Cerebellar cortex (tissue), 1 donor: ENCODE measurements around the gene RASSF6.
"Not testable (repeated sequence)": the region's sequence is repeated elsewhere in the genome, so short reads cannot be mapped to it uniquely, and the experiment has no call there.

Experiments used
- DNase-seq: peaks from one replicate; pipeline ENCODE4 v3.0.0-alpha.2; 2015; ENCODE audit warnings: low spot score

Gene RASSF6

GRCh38 chr4:73612032-73612431, 8.2 kb downstream of the RASSF6 start:
- DNase-seq: no peak

- no peak for DNase-seq
Measured at GRCh38 chr4:73609706-73610105, 10.5 kb downstream of the RASSF6 start.

- no peak for DNase-seq
Measured at GRCh38 chr4:73608689-73609594, 11.3 kb downstream of the RASSF6 start.

DNA sequence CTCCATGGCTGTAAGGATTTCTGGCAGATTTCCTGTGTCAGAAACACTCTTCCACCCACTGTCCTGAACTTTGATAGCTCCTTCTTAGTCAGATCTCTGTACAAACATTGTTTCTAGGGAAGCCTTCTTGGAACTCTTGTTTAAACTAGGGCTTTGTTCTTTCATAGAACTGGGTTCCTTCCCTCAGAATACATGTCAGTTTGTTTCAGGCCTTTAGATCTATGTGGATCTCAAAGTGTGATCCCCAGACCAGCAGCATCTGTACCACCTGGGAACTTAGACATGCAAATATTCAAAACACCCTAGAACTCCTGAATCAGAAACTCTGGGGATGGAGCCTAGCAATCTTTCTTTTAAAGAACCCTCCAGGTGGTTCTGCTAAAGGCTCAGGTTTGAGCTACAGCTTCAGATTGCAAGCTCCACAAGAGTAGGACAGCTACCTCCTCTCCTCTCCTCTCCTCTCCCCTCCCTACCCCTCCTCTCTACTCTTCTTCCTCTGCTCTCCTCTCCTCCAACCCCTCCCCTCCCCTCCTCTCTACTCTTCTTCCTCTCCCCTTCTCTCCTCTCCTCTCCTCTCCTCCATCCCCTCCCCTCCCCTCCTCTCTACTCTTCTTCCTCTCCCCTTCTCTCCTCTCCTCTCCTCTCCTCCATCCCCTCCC, 12.7 kb downstream of the RASSF6 start:
- DNase-seq: no peak

DNA sequence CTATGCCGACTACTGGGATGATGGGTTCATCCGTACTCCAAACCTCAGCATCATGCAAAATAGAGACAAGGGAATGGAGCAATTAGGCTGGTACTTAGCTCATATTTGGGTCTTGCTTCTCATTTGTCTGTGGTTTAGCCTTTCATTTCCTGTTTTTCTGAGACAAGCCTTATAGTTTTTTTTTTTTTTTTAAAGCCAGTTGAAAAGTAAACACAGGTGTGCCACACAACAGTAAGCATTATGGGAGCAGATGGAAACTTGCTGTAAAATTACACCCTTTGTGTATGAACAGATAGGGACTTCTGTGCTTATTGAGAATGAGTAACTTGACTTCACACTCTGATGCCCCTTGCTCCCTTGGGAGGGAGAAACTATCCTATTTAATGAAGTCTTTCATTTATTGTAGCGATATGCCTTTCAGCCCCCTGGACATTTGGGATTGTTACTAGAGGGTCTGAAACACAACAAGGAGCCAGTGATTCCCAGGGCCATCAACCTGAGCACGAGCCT, 13.7 kb downstream of the RASSF6 start:
- no peak for DNase-seq

DNA sequence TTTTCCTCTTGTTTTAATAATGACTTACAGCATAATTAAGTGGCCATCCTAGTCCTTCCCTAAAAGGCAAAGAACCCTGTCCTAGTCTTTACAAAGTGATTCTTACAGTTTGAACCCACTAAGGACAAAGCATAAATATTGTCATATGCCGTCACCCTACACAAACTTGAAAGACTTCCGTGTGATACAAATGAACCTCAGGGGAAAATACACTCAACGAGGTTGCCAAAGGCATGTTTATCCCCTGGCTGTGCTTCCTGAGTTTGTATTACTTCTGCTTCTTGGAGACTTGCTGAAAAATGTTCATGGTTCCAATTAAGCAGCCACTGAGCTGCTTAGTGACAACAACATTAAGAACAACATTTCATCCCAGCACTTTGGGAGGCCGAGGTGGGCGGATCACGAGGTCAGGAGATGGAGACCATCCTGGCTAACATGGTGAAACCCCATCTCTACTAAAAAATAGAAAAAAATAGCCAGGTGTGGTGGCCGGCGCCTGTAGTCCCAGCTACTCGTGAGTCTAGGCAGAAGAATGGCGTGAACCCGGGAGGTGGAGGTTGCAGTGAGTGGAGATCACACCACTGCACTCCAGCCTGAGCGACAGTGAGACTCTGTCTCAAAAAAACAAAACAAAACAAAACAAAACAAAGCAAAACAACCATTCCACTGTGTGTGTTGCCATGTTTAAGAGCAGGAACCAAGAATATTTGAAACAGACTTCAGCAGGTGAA, 16.2 kb downstream of the RASSF6 start:
- DNase-seq: no peak

GRCh38 chr4:73603271-73603710, 16.9 kb downstream of the RASSF6 start:
- no peak for DNase-seq

DNA sequence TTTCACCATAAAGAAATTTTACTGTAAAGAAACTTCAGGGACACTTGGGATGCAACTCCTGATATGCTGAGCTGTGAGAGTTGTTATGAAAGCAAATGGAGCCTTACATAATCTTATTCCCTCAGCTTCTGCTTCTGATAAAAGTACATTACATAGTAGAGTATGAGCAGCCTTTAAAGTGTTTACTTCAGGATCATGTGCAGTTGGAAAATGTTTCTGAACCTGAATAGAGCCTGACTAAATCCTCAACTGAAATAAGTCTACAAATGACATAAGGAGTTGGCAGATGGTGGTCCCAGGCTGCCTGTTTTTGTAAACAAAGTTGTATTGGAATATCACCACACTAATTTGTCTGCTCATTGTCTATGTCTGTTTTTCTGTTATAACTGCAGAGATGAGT, 19.3 kb downstream of the RASSF6 start:
- no peak for DNase-seq

GRCh38 chr4:73599182-73599581, 21.1 kb downstream of the RASSF6 start:
- DNase-seq: no peak

DNA sequence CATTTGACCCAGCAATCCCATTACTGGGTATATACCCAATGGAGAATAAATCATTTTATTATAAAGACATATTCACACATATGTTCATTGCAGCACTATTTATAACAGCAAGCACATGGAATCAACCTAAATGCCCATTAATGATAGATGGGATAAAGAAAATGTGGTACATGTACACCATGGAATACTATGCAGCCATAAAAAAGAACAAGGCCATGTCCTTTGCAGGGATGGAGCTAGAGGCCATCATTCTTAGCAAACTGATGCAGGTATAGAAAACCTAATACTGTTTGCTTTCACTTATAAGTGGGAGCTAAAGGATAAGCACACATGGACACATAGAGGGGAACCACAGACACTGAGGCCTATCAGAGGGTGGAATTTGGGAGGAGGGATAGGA, 22.6 kb downstream of the RASSF6 start:
- DNase-seq: no peak

DNA sequence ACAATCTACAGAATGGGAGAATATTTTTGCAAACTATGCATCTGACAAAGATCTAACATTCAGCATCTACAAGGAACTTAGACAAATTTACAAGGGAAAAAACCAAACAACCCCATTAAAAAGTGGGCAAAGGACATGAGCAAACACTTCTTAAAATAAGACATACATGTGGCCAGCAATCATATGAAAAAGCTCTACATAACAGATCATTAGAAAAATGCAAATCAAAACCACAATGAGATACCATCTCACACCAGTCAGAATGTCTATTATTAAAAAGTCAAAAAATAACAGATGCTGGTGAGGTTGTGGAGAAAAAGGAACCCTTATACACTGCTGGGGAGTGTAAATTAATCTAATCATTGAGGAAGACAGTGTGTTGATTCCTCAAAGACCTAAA, 23.1 kb downstream of the RASSF6 start:
- not testable (repeated sequence) for DNase-seq

DNA sequence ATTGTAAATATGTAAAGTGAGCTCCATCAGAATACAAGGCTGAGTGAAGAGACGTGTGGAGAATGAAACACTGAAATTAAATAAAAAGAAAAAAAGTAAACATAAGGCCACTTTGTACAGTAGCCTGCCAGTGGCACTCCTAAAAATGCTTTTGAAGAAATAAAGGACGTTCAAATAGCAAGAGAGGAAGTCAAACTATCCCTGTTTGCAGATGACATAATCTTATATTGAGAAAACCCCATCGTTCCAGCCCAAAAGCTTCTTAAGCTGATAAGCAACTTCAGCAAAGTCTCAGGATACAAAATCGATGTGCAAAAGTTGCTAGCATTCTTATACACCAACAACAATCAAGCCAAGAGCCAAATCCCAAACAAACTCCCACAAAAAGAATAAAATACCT, 24.2 kb downstream of the RASSF6 start:
- DNase-seq: no peak

GRCh38 chr4:73593631-73594241, 26.5 kb downstream of the RASSF6 start:
- peak; percentile 10 for DNase-seq

DNA sequence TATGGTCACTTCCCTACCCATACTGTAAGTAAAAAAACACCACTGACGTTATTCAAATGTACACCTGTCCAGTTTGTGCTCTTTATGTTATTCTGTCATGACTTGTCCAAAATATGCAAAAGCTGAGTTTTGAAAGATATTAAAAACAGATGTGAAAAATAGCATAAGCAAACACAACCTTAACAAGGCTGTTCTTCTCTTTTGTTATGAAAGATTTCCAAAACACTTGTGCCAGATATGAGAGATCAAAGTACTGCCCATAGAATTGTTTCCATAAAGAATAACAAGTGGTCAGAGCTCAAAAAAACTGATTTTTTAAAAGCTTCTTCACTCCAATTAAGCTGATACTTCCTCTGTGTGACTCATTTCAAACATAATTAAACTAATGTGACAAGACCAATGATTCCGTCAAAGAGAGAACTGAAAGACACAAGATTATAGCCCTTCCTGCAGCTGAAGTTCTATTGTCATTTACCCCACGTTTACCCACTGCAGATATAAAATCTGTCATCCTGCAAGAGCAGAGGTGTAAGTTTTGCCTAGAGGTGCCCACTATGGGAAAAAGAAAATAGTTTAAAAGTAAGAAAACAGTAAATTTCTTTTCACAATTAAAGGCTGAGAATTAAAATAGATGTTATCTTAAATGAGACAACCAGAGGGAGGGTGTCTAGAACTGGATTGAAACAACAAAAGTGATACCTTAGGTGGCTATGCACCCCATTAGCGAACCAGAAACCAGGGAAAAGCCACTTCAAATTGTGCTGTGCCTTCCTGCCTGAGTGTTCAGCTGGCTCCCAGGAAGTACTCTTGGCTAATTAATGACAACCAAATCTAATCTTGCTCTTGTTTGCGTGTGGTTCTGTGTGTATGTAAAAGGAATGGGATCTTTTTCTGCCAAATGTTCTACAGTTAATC, 30.1 kb downstream of the RASSF6 start:
- DNase-seq: no peak

GRCh38 chr4:73589261-73589847, 30.9 kb downstream of the RASSF6 start:
- DNase-seq: no peak

DNA sequence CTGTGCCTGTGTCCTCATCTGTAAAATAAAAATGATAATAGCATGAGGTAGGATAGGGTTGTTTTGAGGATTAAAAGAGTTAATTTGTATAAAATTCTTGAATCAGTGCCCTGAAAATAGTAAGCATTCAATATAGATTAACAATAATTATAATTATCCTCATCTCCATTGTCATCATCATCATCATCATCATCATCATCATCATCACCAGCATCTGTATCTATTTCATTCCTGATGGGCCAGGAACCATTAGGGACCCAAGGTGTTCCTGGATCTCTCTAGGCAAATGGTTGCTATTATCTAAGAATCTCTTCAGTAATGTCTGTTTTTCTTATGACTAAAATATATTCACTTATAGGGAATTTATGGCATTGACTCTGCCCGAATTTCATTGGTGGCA, 31.6 kb downstream of the RASSF6 start:
- no peak for DNase-seq

GRCh38 chr4:73586666-73587065, 33.6 kb downstream of the RASSF6 start:
- no peak for DNase-seq

- DNase-seq: no peak
Measured at GRCh38 chr4:73586040-73586439, 34.2 kb downstream of the RASSF6 start.

DNA sequence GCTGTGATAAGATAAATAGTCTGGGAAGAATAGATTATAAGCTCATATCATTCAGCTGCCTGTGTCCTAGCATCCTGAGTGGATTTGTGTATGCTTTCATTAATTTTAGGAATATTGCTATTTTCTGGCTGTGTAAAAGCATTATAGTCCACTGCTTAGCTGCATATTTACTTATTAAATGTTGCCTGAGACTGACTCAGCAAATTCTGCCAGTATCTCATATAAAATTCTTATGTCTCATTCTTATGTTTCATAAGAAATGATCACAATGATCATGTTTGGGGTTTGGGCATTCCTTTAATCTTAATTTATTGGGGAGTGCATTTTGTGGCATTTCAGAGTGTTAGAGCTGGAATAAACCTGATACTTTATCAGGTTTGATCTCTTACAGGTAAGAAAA, 34.9 kb downstream of the RASSF6 start:
- DNase-seq: no peak

- no peak for DNase-seq
Measured at GRCh38 chr4:73583666-73584065, 36.6 kb downstream of the RASSF6 start.

DNA sequence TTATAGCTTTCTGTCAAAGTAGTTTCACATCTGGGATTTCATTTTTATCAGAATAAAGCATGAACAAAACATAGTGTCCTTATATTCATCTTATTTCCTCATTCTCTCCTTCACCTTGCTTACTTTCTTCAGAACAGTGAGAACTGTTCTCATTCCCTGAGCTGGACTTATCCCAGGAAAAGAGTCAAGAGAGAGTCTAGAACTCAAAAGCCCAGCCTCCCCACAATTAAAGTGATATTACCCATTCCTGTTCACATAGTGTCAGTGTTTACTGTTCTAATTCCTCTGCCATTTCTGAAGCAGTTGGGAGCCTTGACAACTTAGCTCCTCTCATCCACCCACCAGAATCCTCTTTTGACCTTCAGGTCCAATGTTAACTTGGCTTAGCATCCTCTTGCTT, 42.9 kb downstream of the RASSF6 start:
- no peak for DNase-seq
